HL-60 (cell line): Measurements from ENCODE around the gene METRNL.

Experiments used
- DNase-seq, 2 experiments: peaks; one replicate each; pipeline ENCODE4 v3.0.0-alpha.2; 2010 to 2020; ENCODE audit warnings: low read depth in 1 of 2, low spot score in 1 of 2
- H3K27ac ChIP-seq: fragments of 250-450 bp; sonication (Bioruptor Pico); replicated peaks from 2 replicates; pipeline ENCODE4 v1.5.1; 2020; ENCODE audit warnings: mild to moderate bottlenecking, moderate library complexity
- H3K27me3 ChIP-seq: fragments of 250-450 bp; sonication (Bioruptor Pico); 2 replicates; pipeline ENCODE4 v1.5.1; 2021; ENCODE audit warnings: mild to moderate bottlenecking, moderate library complexity; ENCODE audit not compliant: insufficient read depth, poor library complexity, severe bottlenecking
- H3K4me3 ChIP-seq: replicated peaks from 2 replicates; pipeline ENCODE4 v1.5.1; 2011; ENCODE audit warnings: mild to moderate bottlenecking, control low read depth, low read length; ENCODE audit not compliant: insufficient read depth
- GABPA ChIP-seq: IDR thresholded peaks from 2 replicates; pipeline ENCODE4 v1.6.1; 2012; ENCODE audit warnings: low read depth
- POLR2AphosphoS5 ChIP-seq: IDR thresholded peaks from 2 replicates; pipeline ENCODE4 v1.6.1; 2012; ENCODE audit warnings: low read depth
- SPI1 ChIP-seq: IDR thresholded peaks from 2 replicates; pipeline ENCODE4 v1.6.1; 2012; ENCODE audit warnings: low read depth, mild to moderate bottlenecking, borderline replicate concordance
- TF ChIP-seq, protein P1 (sequence below): IDR thresholded peaks from one replicate; pipeline ENCODE4 v1.5.1; 2011; ENCODE audit warnings: low read length, control low read depth, inconsistent platforms; ENCODE audit not compliant: insufficient read depth
- TF ChIP-seq, protein P2 (sequence below): IDR thresholded peaks from 2 replicates; pipeline ENCODE4 v1.6.1; 2012; ENCODE audit warnings: low read depth; ENCODE audit not compliant: insufficient replicate concordance

The METRNL gene

DNA sequence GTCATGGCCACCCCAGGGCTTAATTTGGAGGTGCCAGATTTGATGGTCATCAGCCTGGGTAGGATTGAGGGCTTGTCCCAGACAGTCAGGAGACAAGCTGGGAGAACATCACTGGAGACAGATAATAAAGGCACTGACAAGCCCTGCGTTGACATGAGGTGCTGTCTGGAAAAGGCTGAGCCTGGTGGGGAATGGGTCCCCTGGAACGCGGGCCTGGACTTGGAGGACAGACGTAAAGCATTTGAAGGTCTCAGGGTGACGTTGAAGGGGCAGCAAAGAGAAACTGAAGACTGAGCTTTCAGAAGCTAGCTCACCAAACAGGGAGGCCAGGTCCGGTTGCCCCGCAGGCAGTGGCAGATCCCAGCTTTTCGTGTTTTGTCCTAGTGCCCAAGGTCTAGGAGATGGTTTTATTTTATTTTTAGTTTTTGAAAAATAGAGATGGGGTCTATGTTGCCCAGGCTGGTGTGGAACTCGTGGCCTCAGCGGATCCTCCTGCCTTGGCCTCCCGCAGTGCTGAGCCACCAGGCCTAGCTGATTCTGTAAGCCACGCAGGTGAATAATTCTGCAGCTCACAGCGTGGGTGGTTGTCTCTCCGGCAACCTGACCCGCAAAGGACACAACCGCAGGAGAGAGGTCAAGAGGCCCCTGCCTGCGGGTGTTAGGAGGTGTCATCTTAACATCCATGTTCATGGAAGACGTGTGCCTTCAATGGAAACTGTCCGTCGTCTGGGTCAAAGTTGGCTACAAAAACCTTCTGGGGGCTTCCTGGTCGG lies 37.6 kb downstream of the METRNL start:
- Histone ChIP-seq H3K27ac (no peak overlapping the region), H3K4me3 (no peak overlapping the region), H3K27me3 (no peaks in the 10 kb centered on the region)
- DNase-seq = no peak
- TF ChIP-seq POLR2AphosphoS5 (no peak), SPI1 (no peak), GABPA (no peak)
- TF ChIP-seq, protein P1, sequence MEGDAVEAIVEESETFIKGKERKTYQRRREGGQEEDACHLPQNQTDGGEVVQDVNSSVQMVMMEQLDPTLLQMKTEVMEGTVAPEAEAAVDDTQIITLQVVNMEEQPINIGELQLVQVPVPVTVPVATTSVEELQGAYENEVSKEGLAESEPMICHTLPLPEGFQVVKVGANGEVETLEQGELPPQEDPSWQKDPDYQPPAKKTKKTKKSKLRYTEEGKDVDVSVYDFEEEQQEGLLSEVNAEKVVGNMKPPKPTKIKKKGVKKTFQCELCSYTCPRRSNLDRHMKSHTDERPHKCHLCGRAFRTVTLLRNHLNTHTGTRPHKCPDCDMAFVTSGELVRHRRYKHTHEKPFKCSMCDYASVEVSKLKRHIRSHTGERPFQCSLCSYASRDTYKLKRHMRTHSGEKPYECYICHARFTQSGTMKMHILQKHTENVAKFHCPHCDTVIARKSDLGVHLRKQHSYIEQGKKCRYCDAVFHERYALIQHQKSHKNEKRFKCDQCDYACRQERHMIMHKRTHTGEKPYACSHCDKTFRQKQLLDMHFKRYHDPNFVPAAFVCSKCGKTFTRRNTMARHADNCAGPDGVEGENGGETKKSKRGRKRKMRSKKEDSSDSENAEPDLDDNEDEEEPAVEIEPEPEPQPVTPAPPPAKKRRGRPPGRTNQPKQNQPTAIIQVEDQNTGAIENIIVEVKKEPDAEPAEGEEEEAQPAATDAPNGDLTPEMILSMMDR = no peak
- TF ChIP-seq, protein P2, sequence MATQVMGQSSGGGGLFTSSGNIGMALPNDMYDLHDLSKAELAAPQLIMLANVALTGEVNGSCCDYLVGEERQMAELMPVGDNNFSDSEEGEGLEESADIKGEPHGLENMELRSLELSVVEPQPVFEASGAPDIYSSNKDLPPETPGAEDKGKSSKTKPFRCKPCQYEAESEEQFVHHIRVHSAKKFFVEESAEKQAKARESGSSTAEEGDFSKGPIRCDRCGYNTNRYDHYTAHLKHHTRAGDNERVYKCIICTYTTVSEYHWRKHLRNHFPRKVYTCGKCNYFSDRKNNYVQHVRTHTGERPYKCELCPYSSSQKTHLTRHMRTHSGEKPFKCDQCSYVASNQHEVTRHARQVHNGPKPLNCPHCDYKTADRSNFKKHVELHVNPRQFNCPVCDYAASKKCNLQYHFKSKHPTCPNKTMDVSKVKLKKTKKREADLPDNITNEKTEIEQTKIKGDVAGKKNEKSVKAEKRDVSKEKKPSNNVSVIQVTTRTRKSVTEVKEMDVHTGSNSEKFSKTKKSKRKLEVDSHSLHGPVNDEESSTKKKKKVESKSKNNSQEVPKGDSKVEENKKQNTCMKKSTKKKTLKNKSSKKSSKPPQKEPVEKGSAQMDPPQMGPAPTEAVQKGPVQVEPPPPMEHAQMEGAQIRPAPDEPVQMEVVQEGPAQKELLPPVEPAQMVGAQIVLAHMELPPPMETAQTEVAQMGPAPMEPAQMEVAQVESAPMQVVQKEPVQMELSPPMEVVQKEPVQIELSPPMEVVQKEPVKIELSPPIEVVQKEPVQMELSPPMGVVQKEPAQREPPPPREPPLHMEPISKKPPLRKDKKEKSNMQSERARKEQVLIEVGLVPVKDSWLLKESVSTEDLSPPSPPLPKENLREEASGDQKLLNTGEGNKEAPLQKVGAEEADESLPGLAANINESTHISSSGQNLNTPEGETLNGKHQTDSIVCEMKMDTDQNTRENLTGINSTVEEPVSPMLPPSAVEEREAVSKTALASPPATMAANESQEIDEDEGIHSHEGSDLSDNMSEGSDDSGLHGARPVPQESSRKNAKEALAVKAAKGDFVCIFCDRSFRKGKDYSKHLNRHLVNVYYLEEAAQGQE = no peak

DNA sequence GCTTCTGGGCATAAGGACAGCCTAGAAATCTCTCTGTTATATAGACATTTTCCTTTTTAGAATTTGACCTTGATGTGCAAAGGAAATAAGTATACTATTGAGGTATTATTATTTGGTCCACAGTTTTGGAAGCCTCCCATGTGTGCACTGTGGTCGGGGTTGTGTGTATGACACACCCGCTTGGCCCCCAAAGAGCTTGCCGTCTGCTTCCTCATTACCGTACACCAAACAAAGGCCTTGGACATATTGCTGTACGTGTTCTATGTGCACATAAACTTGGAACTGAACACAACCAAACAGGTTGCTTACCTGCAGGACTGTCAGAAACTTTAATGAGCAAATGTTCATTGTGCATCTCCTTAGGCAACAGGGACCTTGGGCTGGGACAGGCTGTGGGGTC lies 38.2 kb downstream of the METRNL start:
- Histone ChIP-seq H3K27me3 (no peaks in the 10 kb centered on the region), H3K4me3 (no peak overlapping the region), H3K27ac (no peak overlapping the region)
- peak in 1 of 2 experiments; percentile 19 for DNase-seq
- TF ChIP-seq, protein P2 = no peak
- TF ChIP-seq POLR2AphosphoS5 (no peak), SPI1 (no peak)

DNA sequence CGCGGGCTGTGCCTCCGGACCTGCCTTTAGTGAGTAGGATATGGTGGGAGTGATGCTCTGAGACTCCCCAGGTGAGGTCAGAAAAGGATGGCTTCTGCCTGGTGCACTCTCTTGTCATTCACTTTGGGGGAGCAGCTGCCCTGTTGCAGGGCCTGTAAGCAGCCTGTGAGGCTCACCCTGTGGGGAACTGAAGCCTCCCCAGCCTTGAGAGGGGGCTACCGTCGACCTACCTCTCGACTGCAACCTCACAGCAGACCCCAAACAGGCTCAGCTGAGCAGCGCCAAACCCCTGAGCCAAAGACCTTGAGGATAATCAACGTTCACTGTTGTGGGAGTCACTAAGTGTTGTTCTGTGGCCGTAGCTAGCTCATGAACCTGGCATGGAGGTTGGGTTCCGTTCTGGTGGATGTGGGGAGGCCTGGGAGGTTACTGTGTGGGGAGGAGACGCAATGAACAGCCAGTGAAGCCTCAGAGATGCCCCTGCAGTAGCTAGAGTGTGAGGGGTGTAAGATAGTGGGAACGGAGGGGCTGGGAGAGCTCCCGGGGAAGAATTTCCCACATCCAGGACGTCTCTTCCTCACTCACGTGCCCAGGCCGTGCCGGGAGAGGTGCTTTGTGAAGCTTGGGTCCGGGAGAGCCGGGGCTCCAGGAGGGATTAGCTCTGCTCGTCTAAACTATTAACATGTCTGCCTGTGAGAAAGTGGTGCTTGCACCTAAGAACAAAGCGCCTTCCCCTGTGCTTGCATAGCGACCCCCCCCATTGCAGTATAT lies 38.8 kb downstream of the METRNL start:
- no peak overlapping the region for H3K27ac ChIP-seq
- DNase-seq = no peak
- TF ChIP-seq, protein P2 = no peak
- TF ChIP-seq POLR2AphosphoS5 (no peak), GABPA (no peak), SPI1 (no peak)
- TF ChIP-seq, protein P1 = no peak
- no peak overlapping the region for H3K4me3 ChIP-seq
- no peaks in the 10 kb centered on the region for H3K27me3 ChIP-seq
